GM10248 (cell line): Measurements from ENCODE around the gene ANTKMT.
A peak's percentile ranks its signal among the peaks of the same experiment; 100 is the strongest.
"Not testable (repeated sequence)": the region's sequence is repeated elsewhere in the genome, so short reads cannot be mapped to it uniquely, and the experiment has no call there.

ENCODE experiments used
- CTCF ChIA-PET: fragments of 300-600 bp; sonication (Branson Sonifier 250); formaldehyde crosslinking; extraction: SDS; loops from one replicate; lab custom pipeline; 2021; ENCODE audit warnings: antibody characterized with exemption; lab: Yijun Ruan, JAX
- POLR2A ChIA-PET: fragments of 350-650 bp; sonication (Branson Sonifier 250); formaldehyde crosslinking; extraction: SDS; loops from one replicate; lab custom pipeline; 2020; ENCODE audit warnings: antibody characterized with exemption; lab: Yijun Ruan, JAX
- DNase-seq: peaks from one replicate; pipeline ENCODE4 v3.0.0; 2012; ENCODE audit errors: extremely low spot score
- CTCF ChIP-seq: IDR thresholded peaks from 2 replicates; pipeline ENCODE4 v1.5.1; 2012; ENCODE audit warnings: mild to moderate bottlenecking, low read depth; ENCODE audit errors: extremely low read depth, missing control alignments, control extremely low read depth

Gene ANTKMT

GRCh38 chr16:736936-737481 is 16.1 kb downstream of the ANTKMT start:
- CTCF ChIA-PET: interaction anchor here (1.9 to 5.2 kb wide), 5 partner anchors 13 to 48 kb away, joined by 7 to 31 read pairs (median 9); partner anchors contain the start of genes ANTKMT and METRN
- TF ChIP-seq CTCF: no peak
- DNase-seq: no peak
- POLR2A ChIA-PET: interaction anchor here (1.5 kb wide), 1 partner anchor 10 kb away, joined by 5 read pairs; the partner anchor contains the start of genes CCDC78 and HAGHL

GRCh38 chr16:739560-740458 is 18.9 kb downstream of the ANTKMT start:
- POLR2A ChIA-PET: no interaction called here
- no peak for TF ChIP-seq CTCF
- DNase-seq: no peak
- CTCF ChIA-PET: interaction anchor here (0.7 to 5.0 kb wide), 12 partner anchors 8 to 64 kb away, joined by 3 to 15 read pairs (median 6); partner anchors contain the start of genes CHTF18, METRN and RPUSD1

GRCh38 chr16:740459-740763 is 19.5 kb downstream of the ANTKMT start:
- DNase-seq: no peak
- TF ChIP-seq CTCF: no peak
- ChIA-PET POLR2A (no interaction called here), CTCF (interaction anchor here (0.7 to 5.0 kb wide), 12 partner anchors 9 to 64 kb away, joined by 3 to 15 read pairs (median 6); partner anchors contain the start of genes CHTF18, METRN and RPUSD1)

GRCh38 chr16:740764-741505 is 20.0 kb downstream of the ANTKMT start, which contains the start of gene CIAO3:
Gene CIAO3, minus strand, starts transcription at chr16:740997. Its CDS starts 12 bp downstream, at chr16:740985.
- peak; percentile 96 for TF ChIP-seq CTCF
- peak; percentile 95 for DNase-seq
- CTCF ChIA-PET: interaction anchor here (0.7 to 5.0 kb wide), 14 partner anchors 9 to 63 kb away, joined by 3 to 15 read pairs (median 6); partner anchors contain the start of genes CHTF18, METRN and RPUSD1
- POLR2A ChIA-PET: interaction anchor here (0.7 kb wide), 1 partner anchor 1413 kb away, joined by 3 read pairs; no protein-coding TSS in a partner anchor

- POLR2A ChIA-PET: interaction anchor here (0.7 kb wide), 1 partner anchor 314 kb away, joined by 5 read pairs; no protein-coding TSS in a partner anchor
Measured at GRCh38 chr16:741986-742629, 21.2 kb downstream of the ANTKMT start.

GRCh38 chr16:742894-743293 is 21.9 kb downstream of the ANTKMT start:
- CTCF ChIA-PET: interaction anchor here (1.0 to 5.0 kb wide), 5 partner anchors 13 to 42 kb away, joined by 4 to 15 read pairs (median 6); partner anchors contain the start of gene ANTKMT
- POLR2A ChIA-PET, DNase-seq: not testable (repeated sequence)

More at GRCh38 chr16:741986-742629, 21.2 kb downstream of the ANTKMT start:
- no peak for TF ChIP-seq CTCF
- CTCF ChIA-PET: interaction anchor here (0.8 to 5.0 kb wide), 5 partner anchors 12 to 43 kb away, joined by 3 to 15 read pairs (median 6); no protein-coding TSS in a partner anchor
- DNase-seq: no peak
